Endothelial cell of umbilical vein (primary cell): ENCODE measurements around the gene FTSJ1.

ENCODE experiments used
- CTCF ChIP-seq, 2 donors: IDR thresholded peaks; 1 replicate in 1 of 2; 2 replicates in 1 of 2; pipeline ENCODE4 v1.5.1; 2011; ENCODE audit warnings: low read length in 2 of 2, mild to moderate bottlenecking in 2 of 2, moderate library complexity in 2 of 2, control low read depth in 1 of 2, inconsistent platforms in 1 of 2, low read depth in 1 of 2; ENCODE audit not compliant: insufficient read depth in 1 of 2; ENCODE audit errors: extremely low read depth in 1 of 2
- EZH2 ChIP-seq: IDR thresholded peaks from 2 replicates; pipeline ENCODE4 v1.6.1; 2012; ENCODE audit warnings: borderline replicate concordance, low read depth, mild to moderate bottlenecking, moderate library complexity, low read length, inconsistent platforms; ENCODE audit not compliant: severe bottlenecking
- JUN ChIP-seq: IDR thresholded peaks from 2 replicates; pipeline ENCODE4 v1.6.1; 2011; ENCODE audit warnings: borderline replicate concordance, low read depth; ENCODE audit not compliant: insufficient read length, insufficient read depth

- TF ChIP-seq CTCF (IDR thresholded peaks at IDR 0.05; ENCODE audit: extremely low read depth in 1 of 2, insufficient read depth in 1 of 2, low read depth in 1 of 2, low read length in 2 of 2), result no peak
- no peak for TF ChIP-seq EZH2
- no peak for TF ChIP-seq JUN
Measured at GRCh38 chrX:48513670-48514069, 37.7 kb downstream of the FTSJ1 start.
